DMS53 treated with DMSO at 0.1 percent for 48 hours (cell line): Measurements from ENCODE around the gene PFN4.
"Not testable (repeated sequence)": the region's sequence is repeated elsewhere in the genome, so short reads cannot be mapped to it uniquely, and the experiment has no call there.

Experiments used
- DNase-seq: peaks from one replicate; lab custom pipeline; 2025; ENCODE audit not compliant: unreplicated experiment; lab: John Stamatoyannopoulos, UW

The PFN4 gene

DNA sequence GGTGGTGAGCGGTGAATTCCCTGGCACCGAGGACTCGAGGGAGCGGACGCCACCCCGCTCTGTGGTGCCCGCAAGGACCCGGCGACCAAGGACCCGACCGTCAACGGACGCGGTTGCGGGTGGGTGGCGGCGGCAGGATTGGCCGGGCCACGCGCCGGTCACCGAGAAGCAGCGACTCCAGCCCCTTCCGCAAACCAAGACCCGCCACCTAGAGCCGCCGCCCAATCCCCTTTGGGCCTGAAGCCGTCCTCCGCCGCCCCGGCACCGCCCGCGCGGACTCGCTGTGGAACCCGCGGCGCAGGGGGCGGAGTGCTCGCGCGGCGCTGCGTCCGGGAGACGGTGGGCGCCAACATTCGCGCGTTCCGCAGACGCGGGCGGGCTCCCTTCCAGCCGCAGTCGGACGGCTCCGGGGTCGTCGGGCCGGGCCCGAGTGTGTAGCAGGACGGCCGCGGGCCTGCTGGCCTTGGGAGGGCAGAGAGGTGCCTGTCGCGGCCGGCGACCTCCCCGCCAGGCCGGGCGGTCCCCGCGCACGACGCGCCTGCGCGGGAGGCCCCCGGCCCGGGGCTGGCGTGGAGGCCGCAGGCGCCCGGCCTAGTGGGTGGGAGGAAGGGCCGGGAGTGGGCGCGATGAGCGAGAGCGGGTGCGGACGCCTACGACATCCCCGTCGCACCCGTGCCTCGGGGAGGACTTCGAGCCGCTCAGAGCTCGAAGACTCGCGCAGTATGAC is at the start of gene PFN4, which contains the start of gene FAM228B:
PFN4 (minus strand) TSS at position 140 of the 727 bp plus-strand sequence. CDS start 799 bp downstream, outside the sequence.
FAM228B (plus strand) TSS at position 275 of the 727 bp plus-strand sequence. CDS start 893 bp downstream, outside the sequence.
- peak; percentile 50 for DNase-seq

GRCh38 chr2:24169023-24169422 is 45.9 kb upstream of the PFN4 start:
- no peak for DNase-seq

- DNase-seq: no peak
Observed at GRCh38 chr2:24164416-24164973, 41.4 kb upstream of the PFN4 start.

- no peak for DNase-seq
Observed at GRCh38 chr2:24163601-24164000, 40.5 kb upstream of the PFN4 start.

DNA sequence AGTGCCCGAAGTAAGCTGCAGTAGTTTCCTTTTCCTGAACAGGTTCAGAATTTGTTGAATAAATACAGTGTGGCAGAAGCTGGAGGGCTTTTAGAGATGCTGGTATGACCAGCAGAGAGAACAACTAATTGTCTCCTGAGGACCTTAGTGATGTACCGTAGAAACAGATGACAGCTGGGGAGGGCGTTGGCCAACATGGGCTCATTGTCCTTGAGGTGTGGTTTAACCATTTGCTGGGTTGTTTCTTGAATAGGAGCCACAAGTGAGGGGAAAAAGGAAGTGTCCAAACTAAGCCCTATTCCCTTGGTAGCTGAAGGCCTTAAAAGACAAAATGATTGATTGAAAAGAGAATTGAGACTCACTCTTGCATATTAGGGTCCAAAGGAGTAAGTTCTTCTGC is 40.1 kb upstream of the PFN4 start:
- no peak for DNase-seq

DNA sequence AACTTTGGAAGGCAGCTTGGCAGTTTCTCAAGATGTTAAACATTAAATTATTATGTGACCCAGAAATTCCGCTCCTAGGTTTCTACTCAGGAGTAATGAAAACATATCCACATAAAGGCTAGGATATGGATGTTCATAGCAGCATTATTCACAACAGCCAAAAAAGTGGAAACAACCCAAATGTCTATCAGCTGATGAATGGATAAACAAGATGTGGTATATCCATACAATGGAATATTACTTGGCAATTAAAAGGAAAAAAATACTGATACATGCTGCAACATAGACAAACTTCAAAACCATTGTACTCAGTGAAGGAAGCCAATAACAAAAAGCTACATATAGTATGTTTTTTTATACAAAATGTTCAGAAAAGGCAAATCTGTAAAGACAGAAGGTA is 39.4 kb upstream of the PFN4 start:
- DNase-seq: no peak

DNA sequence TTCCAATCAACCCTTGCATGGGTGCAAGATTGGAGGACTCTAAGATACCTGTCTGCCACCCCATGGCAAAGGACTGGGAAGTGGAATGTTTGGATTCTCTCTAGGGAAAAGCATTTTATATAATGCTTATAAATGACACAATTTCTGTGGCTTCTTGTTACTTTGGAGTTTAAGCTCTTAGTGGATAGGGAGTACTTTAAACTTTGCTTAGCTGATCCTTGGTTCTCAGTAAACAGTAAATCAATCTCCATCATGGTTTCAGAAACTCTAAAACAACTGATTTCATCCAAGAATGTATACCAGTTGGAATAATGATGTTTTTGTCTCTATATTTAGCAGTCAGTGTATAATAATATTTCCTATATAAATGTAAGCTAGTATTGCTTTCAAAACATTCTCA is 37.6 kb upstream of the PFN4 start:
- DNase-seq: no peak

DNA sequence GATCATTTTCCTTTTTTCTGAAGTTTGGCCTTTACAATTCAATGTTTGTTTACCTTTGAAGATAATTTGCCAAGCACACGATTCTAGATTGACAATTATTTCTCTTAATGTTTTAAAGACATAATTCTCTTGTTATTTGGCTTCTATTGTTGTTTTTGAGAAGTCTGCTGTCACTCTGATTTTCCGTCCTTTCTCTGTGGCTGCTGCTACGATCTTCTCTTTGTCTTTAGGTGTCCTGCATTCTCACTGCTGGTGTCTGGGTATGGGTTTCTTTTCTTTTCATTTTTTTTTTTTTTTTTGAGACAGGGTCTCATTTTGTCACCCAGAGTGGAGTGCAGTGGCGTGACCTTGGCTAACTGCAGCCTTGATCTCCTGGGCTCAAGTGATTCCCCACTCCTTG is 36.6 kb upstream of the PFN4 start:
- no peak for DNase-seq

DNA sequence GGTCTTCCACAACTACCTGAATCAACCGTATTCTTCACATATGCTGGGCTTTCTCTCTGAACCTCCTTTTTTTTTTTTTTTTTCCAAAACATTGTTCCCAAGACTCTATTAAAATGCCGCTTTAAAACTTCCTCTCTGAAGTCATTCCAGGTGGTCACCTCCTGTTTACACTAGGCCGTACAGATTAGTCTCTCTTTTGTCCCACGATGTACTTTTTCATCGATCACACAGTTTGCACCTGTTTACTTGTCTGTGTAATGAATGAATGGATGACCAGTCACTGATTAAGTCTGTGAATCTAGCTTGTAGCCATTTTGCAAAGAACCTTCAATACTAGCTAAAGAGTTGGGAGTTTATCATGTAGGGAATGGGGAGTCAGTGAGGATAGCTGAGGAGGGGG is 35.0 kb upstream of the PFN4 start:
- no peak for DNase-seq

DNA sequence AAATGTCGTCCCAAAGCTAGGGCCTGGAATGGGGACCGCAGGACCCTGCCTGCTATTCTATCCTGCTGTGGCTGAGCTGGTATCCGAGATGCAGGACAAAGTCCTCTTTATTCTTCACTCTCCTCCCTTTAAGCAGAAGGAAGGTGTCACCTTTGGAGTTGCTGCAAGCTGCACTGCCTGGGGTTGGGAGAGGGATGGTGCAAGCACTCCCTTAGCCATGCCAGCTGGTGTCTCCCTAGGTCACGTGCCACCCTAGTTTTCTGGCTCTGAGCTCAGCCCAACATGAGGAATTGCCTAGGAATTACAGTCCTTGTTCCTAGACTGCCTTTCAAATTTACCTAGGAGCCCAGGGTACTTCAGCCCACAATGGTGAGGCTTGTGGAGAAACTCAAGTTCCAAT is 30.3 kb upstream of the PFN4 start:
- DNase-seq: no peak

DNA sequence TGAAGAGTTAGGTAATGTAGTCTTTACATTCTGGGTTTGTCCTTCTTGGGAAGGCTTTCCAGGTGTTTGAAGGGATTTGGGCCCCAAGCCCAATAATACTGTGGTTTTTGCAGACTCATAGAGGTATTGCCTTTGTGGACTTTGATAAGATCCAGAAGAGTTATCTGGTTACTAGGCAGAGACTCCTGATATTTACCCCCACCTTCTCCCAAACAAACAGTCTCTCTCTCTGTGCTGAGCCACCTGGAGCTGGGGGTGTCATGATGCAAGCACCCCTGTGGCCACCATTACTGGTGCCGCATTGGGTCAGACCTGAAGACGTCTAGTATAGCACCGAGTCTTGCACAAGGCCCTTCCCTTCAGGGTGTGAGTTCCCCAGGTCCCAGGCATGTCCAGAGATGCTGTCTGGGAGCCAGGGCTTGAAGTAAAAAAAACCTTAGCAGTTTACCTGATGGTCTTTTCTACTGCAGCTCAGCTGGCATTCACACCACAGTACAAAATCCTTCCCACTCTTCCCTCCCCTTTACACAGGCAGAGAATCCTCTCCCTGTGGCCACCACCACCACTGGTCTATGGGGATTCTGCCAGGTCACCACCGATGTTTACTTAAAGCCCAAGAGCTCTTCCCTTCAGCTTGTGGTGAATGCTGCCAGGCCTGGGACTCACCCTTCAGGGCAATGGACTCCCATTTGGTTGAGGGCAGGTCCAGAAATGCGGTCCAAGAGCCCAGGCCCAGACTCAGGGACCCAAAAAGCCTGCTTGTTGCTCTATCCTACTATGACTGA is 29.5 kb upstream of the PFN4 start:
- DNase-seq: no peak

GRCh38 chr2:24147364-24147763 is 24.2 kb upstream of the PFN4 start:
- DNase-seq: no peak

DNA sequence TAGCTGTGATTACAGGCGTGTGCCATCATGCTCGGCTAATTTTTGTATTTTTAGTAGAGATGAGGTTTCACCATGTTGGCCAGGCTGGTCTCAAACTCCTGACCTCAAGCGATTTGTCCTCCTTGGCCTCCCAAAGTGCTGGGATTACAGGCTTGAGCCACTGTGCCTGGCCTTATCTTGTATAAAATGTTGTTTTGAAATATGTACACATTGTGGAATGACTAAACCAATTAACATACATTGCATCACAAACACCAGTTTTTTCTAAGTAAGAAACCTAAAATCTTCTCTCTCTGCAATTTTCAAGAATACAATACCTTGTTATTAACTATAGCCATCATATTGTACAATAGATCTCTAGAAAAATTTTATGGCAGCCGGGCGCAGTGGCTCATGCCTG is 17.2 kb upstream of the PFN4 start:
- DNase-seq: not testable (repeated sequence)

- DNase-seq: no peak
Observed at GRCh38 chr2:24132543-24132942, 9.4 kb upstream of the PFN4 start.

- DNase-seq: no peak
Observed at GRCh38 chr2:24125956-24126355, 2.8 kb upstream of the PFN4 start.

DNA sequence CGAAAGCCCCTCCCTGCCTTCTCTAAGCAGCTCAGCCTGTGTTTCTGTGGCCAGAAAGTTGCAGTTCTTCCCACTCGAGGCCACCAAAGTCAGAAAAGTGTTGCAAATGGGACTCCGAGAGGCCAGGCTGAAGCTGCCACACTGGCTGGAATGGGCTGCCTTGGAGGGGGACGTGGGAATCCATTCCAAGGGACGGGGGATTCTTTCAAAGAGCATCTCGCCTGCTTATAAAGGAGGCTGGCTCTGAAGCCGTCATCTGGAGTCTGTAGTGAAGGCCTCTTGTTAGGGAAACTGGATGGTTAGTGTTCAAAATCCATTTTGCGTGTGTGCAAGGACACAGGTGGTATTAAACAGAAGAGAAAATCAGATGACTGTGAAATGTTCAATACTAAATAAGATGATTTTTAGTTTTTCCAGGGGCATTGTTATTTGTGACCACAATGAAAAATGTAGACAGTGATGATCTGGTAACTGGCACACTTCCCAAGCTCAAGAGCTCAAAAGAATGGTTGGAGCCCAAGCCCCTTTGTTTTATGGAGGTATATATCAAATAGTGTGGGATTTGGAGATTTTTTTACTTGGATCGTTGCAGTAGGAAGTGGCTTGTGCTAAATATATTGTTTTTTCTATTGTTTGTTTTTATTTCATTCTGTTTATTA is 917 bp upstream of the PFN4 start:
- DNase-seq: no peak

DNA sequence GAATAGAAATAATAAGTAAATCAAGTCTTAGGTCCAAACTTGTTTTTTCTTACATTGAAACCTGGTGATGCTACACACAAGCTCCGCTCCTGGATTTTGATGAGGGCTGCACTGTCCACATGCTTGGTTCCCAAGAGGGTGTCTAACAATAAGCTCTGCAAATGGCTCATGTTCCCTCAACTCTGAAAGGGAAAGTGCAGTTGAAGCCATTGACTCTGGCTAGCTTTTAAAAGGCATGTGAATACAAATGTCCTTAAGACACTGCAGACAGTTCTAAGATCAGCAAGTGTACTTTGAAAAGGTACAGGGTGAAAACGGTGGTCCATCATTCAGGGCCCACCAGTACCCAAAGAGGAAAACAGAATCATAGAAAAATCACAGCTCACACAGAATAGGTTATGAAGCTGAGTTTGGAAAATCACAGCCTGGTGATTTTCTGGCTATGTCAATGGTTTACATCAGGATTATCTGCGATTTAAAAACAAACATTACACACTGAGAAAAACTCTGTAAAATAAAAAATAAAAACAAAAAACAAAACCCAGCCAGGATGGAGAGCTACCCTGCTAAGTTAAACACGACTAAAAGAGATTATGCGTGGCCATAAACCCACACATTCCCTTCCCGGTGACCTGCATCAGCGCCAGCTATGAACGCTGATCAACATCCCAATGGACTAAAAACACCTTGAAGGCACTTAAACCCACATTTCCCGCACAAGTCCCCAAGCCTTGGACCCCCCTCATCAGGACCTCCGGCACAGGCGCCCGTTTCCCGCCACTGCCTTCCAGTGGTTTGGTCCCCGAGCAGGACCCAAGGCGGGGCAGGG is 554 bp downstream of the PFN4 start:
- no peak for DNase-seq

DNA sequence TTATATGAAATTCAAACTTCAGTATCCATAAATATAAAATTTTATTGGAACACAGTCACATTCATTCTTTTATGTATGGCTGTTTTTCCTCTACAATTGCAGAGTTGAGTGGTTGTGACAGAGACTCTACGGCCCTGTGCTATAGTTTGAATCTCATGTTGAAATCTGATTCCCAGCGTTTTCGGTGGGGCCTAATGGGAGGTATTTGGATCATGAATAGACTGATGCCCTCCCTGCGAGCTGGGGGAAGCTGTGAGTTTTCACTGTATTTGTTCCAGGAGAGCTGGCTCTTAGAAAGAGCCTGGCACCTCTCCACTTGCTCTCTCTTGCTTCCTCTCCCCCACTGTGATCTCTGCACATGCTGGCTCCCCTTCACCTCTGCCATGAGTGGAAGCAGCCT is 1.7 kb downstream of the PFN4 start:
- no peak for DNase-seq

DNA sequence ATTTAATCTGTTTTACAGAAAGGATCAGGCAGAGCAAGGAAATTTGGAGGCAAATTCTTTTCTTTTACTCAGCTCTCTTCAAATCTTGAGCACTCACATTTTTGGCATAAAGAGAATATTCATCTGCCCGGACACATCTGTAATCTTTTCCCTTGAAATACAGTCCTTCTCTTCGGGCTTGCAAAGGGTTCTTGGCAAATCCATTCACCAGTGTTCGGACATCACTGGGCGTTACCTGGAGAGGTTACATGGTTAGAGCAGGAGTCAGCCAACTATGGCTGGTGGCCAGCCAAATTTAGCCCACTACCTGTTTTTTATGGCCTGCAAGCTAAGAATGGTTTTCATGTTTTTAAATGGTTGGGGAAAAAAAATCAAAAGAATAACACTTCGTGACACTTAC is 2.1 kb downstream of the PFN4 start:
- DNase-seq: no peak

DNA sequence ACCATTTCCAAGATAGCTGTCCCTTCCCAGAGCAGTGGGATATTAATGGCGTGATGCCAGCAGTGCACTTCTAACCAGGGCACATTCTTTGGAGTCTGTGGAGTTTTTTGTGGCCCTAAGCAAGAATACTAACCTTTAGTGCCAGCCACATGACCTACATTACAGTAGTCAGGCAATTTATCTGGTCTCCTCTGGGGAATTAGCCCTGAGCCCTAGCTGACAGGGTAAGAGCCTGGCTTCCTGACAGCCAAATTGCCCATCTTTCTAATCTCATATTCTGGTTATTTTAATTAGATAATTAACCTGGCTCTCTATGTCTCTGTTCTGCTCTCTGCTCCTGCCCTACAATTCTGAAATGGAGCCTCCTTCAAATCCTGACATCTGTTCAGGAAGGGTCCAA is 5.2 kb downstream of the PFN4 start:
- DNase-seq: no peak

DNA sequence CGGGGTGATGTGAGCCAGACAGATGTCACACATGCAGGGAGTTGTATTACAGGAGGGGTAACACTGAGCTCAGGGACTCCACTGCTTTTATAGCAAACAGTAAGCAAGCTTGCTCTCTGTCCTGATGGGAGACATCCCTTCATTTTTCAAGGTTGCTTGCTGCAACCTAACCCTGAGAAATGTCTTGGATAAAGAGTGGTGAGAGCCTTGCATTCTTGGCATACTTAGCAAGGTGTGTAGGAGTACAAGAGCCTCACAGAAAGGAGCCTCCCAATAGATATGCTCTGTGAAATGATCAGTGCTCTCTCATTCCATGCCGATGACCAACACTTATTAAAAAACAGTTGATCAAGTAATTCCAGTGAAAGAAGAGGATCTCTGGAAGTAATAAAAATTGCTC is 8.1 kb downstream of the PFN4 start:
- no peak for DNase-seq
